GM12873 (cell line): Measurements from ENCODE around the gene APOB.

Experiments
- TF ChIP-seq, protein P1 (sequence below): IDR thresholded peaks from 2 replicates; pipeline ENCODE4 v1.5.1; 2012; ENCODE audit warnings: low read depth, mild to moderate bottlenecking, moderate library complexity, low read length, control low read depth; ENCODE audit not compliant: insufficient read depth; ENCODE audit errors: missing control alignments

The APOB gene

GRCh38 chr2:20984408-20984807 lies 59.5 kb downstream of the APOB start:
- TF ChIP-seq, protein P1, sequence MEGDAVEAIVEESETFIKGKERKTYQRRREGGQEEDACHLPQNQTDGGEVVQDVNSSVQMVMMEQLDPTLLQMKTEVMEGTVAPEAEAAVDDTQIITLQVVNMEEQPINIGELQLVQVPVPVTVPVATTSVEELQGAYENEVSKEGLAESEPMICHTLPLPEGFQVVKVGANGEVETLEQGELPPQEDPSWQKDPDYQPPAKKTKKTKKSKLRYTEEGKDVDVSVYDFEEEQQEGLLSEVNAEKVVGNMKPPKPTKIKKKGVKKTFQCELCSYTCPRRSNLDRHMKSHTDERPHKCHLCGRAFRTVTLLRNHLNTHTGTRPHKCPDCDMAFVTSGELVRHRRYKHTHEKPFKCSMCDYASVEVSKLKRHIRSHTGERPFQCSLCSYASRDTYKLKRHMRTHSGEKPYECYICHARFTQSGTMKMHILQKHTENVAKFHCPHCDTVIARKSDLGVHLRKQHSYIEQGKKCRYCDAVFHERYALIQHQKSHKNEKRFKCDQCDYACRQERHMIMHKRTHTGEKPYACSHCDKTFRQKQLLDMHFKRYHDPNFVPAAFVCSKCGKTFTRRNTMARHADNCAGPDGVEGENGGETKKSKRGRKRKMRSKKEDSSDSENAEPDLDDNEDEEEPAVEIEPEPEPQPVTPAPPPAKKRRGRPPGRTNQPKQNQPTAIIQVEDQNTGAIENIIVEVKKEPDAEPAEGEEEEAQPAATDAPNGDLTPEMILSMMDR, result no peak

- TF ChIP-seq, protein P1, result no peak
Measured at GRCh38 chr2:20983844-20984243, 60.0 kb downstream of the APOB start.

DNA sequence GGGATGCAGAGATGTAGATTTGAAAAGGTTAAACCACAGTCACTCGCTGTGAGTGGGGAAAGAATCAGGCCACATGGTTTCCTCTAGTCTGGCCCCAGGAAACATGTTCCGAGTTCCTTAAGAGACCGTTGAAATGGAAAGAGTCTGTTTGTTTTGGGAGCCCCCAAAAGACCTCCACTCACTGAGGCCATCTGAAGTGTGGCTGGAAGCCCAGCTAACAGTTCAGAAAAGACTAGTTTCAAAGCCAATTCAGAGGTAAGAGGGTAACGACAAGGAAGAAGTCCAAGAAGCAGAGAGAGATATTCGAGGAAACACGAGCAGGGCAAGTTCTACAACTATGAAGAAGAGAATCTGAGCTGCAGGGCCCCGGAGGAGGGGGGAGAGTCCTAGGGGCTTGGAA lies 61.0 kb downstream of the APOB start:
- TF ChIP-seq, protein P1, result no peak

GRCh38 chr2:20977520-20978180 lies 66.2 kb downstream of the APOB start:
- TF ChIP-seq, protein P1, result no peak

DNA sequence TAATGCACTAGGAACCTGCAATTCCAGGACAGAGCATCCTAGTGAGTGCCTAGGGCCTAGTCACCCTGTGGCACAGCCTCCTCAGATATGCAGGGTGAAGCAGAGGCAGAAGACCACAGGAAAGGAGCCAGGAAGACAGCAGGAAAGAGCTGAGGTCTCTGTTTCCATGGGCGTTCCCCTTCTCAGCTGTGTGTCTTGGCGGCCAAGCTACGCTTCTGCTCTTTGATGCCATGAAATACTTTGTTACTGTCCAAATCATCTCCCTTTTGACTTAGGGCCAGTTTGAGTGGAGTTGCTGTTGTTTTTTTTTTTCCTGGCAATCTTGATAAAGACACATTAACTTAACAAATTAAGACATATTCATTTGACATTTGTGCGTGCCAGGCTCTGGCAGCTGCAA lies 67.3 kb downstream of the APOB start:
- TF ChIP-seq, protein P1, result no peak

DNA sequence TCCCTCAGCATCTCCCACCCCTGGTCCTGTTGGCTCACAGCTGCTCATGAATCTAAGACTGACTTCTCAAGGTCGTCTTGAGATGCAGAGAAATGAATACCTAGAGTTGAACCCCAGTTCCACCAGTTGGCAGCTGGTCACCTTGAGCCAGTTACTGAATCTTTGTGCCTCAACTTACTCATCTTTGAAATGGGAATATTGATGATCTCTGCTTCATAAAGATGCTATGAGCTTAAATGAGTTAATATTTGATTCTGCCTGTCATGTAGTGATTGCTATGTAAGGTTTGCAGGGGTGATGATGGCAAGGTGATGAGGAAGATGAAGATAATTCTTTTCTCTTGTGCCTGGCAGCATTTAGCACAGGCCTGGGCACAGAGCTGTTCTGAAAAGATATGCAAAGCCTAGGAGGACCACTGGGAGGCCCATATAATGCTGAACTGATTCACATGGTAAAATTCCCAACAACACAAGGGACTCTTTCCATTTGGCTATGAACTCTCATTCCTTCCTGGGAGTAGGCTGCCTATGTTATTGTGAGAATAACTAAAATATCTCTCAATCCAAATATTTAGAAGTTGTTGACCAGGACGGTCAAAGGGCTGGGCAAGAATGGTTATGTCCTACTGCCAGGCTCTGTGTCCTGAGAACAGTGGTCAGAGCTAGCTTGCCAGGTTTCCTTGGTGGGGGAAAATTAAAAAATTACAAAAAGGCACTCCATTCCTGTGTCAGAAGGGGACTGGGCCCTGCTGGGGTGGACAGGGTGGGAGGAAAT lies 70.9 kb downstream of the APOB start:
- TF ChIP-seq, protein P1, result no peak

DNA sequence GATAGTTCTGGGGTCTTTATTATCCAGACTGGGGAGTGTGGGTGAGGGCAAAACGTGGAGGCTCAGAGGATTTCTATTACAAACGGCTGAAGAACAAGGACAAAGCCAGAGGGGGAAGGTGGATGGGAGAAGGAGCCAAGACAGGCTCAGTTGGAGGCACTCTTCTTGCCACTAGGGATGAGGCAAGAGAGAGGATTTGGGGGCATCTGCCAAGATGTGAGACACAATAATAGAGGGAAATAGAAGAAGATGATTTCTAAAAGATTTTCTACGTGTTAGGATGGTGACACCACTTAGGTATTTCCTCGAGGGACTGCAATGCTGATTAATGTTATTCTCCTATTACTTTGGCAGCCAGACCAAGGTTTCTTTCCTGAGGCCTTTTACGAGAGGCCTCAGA lies 71.8 kb downstream of the APOB start:
- TF ChIP-seq, protein P1, result no peak
